ENCODE data around the gene CYP2A7.

DNA sequence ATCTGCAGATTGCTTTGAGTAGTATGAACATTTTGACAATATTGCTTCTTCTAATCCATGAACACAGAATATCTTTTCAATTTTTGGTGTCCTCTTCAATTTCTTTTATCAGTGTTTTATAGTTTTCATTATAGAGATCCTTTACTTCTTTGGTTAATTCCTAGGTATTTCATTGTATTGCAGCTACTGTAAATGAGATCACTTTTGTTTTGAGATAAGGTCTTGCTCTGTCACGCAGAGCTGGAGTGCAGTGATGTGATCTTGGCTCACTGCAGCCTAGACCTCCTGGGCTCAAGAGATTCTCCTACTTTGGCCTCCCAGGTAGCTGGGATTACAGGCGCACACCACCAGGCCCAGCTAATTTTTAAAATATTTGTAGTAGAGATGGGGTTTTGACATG is 9.8 kb downstream of the CYP2A7 start:
- no peak for TF ChIP-seq TAF1 (IDR thresholded peaks at IDR 0.05; ENCODE audit: low read depth, low read length)
- TF ChIP-seq CREB1 (IDR thresholded peaks at IDR 0.05): no peak
- TF ChIP-seq, protein P1, sequence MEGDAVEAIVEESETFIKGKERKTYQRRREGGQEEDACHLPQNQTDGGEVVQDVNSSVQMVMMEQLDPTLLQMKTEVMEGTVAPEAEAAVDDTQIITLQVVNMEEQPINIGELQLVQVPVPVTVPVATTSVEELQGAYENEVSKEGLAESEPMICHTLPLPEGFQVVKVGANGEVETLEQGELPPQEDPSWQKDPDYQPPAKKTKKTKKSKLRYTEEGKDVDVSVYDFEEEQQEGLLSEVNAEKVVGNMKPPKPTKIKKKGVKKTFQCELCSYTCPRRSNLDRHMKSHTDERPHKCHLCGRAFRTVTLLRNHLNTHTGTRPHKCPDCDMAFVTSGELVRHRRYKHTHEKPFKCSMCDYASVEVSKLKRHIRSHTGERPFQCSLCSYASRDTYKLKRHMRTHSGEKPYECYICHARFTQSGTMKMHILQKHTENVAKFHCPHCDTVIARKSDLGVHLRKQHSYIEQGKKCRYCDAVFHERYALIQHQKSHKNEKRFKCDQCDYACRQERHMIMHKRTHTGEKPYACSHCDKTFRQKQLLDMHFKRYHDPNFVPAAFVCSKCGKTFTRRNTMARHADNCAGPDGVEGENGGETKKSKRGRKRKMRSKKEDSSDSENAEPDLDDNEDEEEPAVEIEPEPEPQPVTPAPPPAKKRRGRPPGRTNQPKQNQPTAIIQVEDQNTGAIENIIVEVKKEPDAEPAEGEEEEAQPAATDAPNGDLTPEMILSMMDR (IDR thresholded peaks at IDR 0.05; ENCODE audit: control extremely low read depth in 1 of 3, insufficient read depth in 1 of 3, low read depth in 1 of 3, low read length in 3 of 3): no peak
- no peak for TF ChIP-seq SP4 (IDR thresholded peaks at IDR 0.05; ENCODE audit: low read length)
